Stimulated activated naive B cell treated with anti-CD40 and anti-IgM and Interleukin-4, amounts not matched to agents 10 μg/mL and 1 μg/mL and 100 μg/mL, for 72 hours (primary cell): ENCODE results near the gene CSPG4.
"Not testable (repeated sequence)": the region's sequence is repeated elsewhere in the genome, so short reads cannot be mapped to it uniquely, and the experiment has no call there.

ENCODE experiments used
- ATAC-seq, 2 donors: fragments of 150-1000 bp; cut with Tn5 transposase; replicated peaks; 2 replicates each; pipeline ENCODE4 v1.10.0; 2021; ENCODE audit warnings: moderate library complexity in 1 of 2
- DNase-seq: peaks from one replicate; pipeline ENCODE4 v3.0.0; 2021
- H3K27ac Mint-ChIP-seq: one replicate; pipeline ENCODE4 v1.8.0; 2022; ENCODE audit warnings: mild to moderate bottlenecking, mixed read lengths
- H3K27me3 Mint-ChIP-seq, 2 donors: one replicate each; pipeline ENCODE4 v1.8.0; 2022; ENCODE audit warnings: mixed read lengths in 2 of 2
- H3K36me3 Mint-ChIP-seq, 2 donors: one replicate each; pipeline ENCODE4 v1.8.0; 2022; ENCODE audit warnings: mixed read lengths in 2 of 2, mild to moderate bottlenecking in 1 of 2
- H3K4me1 Mint-ChIP-seq, 2 donors: one replicate each; pipeline ENCODE4 v1.8.0; 2022; ENCODE audit warnings: mixed read lengths in 2 of 2, mild to moderate bottlenecking in 1 of 2
- H3K4me3 Mint-ChIP-seq, 2 donors: one replicate each; pipeline ENCODE4 v1.8.0; 2022; ENCODE audit warnings: mild to moderate bottlenecking in 2 of 2, mixed read lengths in 2 of 2, moderate library complexity in 1 of 2
- H3K9me3 Mint-ChIP-seq, 2 donors: one replicate each; pipeline ENCODE4 v1.8.0; 2022; ENCODE audit warnings: mixed read lengths in 2 of 2, mild to moderate bottlenecking in 1 of 2

Gene CSPG4

GRCh38 chr15:75711495-75711894 lies 1.2 kb downstream of the CSPG4 start:
- not testable (repeated sequence) for ATAC-seq, H3K27ac Mint-ChIP-seq, H3K9me3 Mint-ChIP-seq, H3K4me3 Mint-ChIP-seq, H3K36me3 Mint-ChIP-seq, H3K4me1 Mint-ChIP-seq, DNase-seq
- H3K27me3 Mint-ChIP-seq, result peaks cover 19 to 31% of the 10 kb centered on the region in 2 donors

DNA sequence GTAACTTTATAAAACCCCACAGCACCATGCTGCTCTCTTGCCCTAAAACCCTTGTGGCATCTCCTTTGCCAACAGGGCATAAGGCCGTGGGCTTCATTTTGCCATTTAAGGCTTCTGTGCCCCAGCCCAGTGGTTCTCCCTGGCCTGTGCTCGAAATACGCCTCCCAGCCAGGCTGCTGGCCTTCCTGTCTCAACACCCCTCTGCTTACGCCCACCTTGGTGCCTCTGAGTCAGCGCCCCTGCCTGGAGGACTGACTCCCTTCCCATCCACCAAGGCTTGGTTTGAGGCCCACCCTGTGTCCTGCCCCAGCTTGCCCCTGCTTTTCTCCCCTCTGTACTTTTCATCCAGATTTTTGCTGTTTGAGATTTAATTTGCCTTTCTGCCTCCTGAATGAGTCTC lies 1.8 kb downstream of the CSPG4 start:
- H3K4me3 Mint-ChIP-seq, ATAC-seq, H3K27ac Mint-ChIP-seq, H3K9me3 Mint-ChIP-seq, H3K36me3 Mint-ChIP-seq, H3K4me1 Mint-ChIP-seq, DNase-seq: not testable (repeated sequence)
- peaks cover 19 to 31% of the 10 kb centered on the region in 2 donors for H3K27me3 Mint-ChIP-seq

GRCh38 chr15:75709458-75709857 lies 3.2 kb downstream of the CSPG4 start:
- not testable (repeated sequence) for H3K27ac Mint-ChIP-seq, H3K4me3 Mint-ChIP-seq, H3K36me3 Mint-ChIP-seq, H3K4me1 Mint-ChIP-seq, H3K9me3 Mint-ChIP-seq, DNase-seq, ATAC-seq
- peaks cover 19 to 31% of the 10 kb centered on the region in 2 donors for H3K27me3 Mint-ChIP-seq

DNA sequence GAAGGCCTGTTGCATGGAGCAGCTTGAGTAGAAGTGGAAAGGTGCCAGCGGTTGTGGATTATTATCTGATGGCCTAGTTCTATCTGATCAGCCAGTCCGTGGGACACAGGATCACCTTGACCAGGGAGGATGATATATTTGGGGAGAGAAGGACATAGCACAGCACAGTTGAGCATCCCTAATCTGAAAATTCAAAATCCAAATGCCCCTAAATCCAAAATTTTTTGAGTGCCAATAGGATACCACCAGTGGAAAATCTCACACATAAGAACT lies 6.0 kb downstream of the CSPG4 start:
- Mint-ChIP-seq H3K27ac (no peak overlapping the region), H3K27me3 (peaks cover 3% of the 10 kb centered on the region in 2 donors), H3K4me1 (peaks cover 9 to 16% of the 10 kb centered on the region in 2 donors), H3K4me3 (no peak overlapping the region), H3K36me3 (no peaks in the 10 kb centered on the region), H3K9me3 (no peaks in the 10 kb centered on the region)
- ATAC-seq, result no peak
- DNase-seq, result no peak

DNA sequence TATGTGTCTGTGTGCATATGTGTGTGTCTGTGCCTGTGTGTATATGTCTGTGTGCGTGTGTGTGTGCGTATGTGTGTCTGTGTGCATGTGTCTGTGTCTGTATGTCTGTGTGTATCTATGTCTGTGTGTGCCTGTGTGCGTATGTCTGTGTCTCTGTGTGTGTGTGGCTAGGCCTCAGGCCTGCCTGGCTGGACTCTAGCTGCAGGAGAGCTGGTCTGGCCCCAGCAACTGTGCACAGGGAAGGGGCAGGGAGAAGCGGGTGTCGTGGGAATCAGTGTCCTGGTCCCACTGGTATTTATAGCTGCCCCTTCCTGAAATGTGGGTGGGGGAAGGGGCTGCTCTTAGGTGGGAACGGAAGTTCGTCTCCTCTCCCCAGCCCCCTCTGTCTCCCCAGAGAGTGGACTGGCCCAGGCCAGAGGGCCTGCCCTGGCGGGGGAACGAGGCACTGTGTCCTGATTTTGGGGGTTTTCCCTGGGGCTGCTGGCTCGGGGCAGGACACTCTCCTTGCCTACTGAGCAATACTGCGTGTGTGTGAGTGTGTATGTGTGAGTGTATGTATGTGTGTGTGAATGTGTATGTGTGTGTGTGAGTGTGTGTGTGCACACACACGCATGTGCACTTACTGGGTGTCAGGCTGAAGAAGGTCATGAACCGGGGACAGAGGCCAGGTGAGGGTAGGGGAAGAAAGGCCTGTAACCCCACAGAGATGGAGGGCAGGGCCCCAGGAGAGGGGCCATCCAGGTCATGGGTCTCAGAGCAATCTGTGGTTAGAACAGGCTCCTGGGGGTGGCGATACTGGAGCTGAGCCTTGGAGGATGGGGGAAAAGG lies 6.6 kb downstream of the CSPG4 start:
- Mint-ChIP-seq H3K4me3 (no peak overlapping the region), H3K27me3 (no peaks in the 10 kb centered on the region), H3K27ac (peak overlapping the region; percentile 28), H3K4me1 (peaks cover 15 to 20% of the 10 kb centered on the region in 2 donors), H3K36me3 (no peaks in the 10 kb centered on the region), H3K9me3 (no peaks in the 10 kb centered on the region)
- ATAC-seq, result no peak
- DNase-seq, result no peak

DNA sequence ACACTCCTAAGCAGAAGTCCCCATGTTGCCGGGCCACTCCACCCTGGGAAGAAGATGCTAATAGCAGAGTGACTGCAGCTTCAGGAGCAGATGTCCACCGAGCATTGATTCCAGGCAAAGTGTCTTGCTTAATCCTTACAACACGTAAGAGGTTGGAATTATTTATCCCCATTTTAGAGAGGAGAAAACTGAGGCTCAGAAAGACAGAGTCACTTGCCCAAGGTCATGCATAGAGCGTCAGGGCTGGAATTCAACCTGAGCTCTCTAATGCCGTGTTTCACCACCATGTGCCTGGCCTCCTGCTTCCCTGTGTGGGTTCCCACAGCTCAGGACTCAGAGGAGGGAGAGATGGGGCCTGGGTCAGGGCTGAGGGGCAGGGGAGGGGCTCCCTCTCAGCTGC lies 7.3 kb downstream of the CSPG4 start:
- DNase-seq, ATAC-seq, H3K36me3 Mint-ChIP-seq, H3K4me3 Mint-ChIP-seq, H3K27me3 Mint-ChIP-seq, H3K9me3 Mint-ChIP-seq: not testable (repeated sequence)
- H3K4me1 Mint-ChIP-seq, result peaks cover 22 to 27% of the 10 kb centered on the region in 2 donors
- H3K27ac Mint-ChIP-seq, result peak overlapping the region; percentile 10

DNA sequence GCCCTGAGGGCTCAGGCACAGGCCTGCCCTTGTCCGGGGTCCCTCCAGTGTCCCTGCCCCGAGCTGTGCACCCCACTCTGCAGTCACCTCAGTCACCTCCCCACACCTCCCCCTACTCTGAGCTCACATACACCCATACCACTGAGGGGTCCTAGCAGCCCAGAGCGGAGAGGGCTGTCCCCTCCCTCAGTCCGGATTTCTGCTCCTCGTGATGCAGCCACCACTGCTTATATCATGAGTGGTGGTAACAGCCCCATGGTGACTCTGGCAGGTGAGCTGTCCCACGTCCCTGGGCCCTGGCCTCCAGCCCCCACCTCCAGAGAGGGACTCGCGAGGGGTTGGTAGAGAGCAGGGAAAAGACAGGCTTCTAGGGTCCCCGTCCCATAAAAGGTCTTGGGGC lies 8.0 kb downstream of the CSPG4 start:
- Mint-ChIP-seq H3K4me3 (no peak overlapping the region), H3K27ac (no peak overlapping the region), H3K36me3 (no peaks in the 10 kb centered on the region), H3K4me1 (peaks cover 29 to 32% of the 10 kb centered on the region in 2 donors), H3K27me3 (no peaks in the 10 kb centered on the region), H3K9me3 (no peaks in the 10 kb centered on the region)
- no peak for DNase-seq
- ATAC-seq, result no peak

GRCh38 chr15:75704263-75704615 lies 8.4 kb downstream of the CSPG4 start:
- H3K27ac Mint-ChIP-seq, result no peak overlapping the region
- H3K4me1 Mint-ChIP-seq, result peaks cover 33 to 35% of the 10 kb centered on the region in 2 donors
- DNase-seq (no peak), ATAC-seq (no peak)
- H3K4me3 Mint-ChIP-seq, result no peak overlapping the region
- no peaks in the 10 kb centered on the region for H3K36me3 Mint-ChIP-seq
- no peaks in the 10 kb centered on the region for H3K27me3 Mint-ChIP-seq
- H3K9me3 Mint-ChIP-seq, result no peaks in the 10 kb centered on the region

DNA sequence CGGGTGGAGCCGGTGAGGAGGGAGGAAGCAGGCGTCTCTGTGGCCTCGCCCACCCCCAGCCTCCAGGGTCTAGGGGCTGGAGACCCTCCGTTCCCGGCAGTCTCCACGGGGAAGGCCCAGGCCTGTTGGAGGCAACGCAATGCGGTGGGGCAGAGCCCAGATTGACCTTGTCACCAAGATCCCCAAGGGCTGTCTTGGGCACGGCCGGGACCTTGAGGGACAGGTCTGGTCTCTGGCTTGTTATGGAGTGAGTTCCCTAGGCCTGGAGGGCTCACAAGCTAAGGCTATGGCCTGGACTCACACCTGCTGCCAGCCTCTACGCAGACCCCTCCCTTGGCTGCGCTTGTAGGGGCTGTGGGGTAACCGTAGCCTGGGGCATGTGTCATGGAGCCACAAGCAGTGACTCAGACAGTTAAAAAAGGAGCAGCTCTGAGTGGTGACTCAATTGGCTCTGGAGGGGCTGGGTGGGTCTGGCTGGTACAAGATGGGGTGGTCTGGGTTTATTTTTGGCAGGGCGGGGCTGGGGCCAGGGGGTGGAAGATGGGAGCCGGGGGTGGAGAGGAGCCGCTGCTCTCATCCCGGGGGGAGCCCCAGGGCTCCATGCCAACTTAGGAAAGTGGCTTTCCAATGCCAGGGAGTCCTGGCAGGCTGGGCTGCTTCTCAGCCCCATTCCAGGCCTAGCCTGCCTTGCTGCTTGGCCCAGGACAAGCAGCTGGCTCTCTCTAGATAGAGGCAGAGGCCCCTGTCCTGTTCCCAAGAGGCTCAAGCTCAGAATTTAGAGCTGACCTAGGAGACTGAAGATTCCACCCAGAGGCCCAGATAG lies 9.0 kb downstream of the CSPG4 start:
- H3K9me3 Mint-ChIP-seq, H3K27me3 Mint-ChIP-seq, H3K27ac Mint-ChIP-seq, DNase-seq, H3K36me3 Mint-ChIP-seq, H3K4me3 Mint-ChIP-seq, ATAC-seq: not testable (repeated sequence)
- H3K4me1 Mint-ChIP-seq, result peaks cover 39% of the 10 kb centered on the region in 2 donors

DNA sequence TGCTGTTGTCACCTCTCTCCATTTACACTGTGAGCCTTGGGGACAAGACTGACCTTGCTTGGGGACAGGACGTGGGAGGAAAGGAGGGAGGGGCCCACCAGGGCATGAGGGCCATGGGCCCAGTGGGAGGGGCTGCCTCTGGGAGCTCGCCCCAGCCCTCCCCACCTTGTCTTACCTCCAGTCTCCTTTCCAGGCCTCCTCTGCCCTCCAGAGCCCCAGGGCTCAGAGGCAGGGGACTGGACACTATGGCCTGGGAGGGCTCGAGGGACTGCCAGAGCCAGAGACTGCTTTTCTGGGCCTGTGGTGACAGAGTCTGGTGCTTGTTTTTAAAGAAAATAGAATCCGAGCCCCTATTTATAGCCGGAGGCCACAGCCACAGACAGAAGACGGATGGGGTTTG lies 10.2 kb downstream of the CSPG4 start:
- Mint-ChIP-seq H3K27ac (no peak overlapping the region), H3K4me3 (no peak overlapping the region), H3K4me1 (peaks cover 48 to 51% of the 10 kb centered on the region in 2 donors)

GRCh38 chr15:75701071-75702003 lies 11.3 kb downstream of the CSPG4 start:
- not testable (repeated sequence) for DNase-seq, H3K36me3 Mint-ChIP-seq, ATAC-seq, H3K27me3 Mint-ChIP-seq, H3K9me3 Mint-ChIP-seq, H3K4me3 Mint-ChIP-seq
- Mint-ChIP-seq H3K4me1 (peaks cover 54 to 62% of the 10 kb centered on the region in 2 donors), H3K27ac (peak overlapping the region; percentile 3)

More for the DNA sequence above, 10.2 kb downstream of the CSPG4 start:
- Mint-ChIP-seq H3K27me3 (no peaks in the 10 kb centered on the region), H3K36me3 (no peaks in the 10 kb centered on the region), H3K9me3 (no peaks in the 10 kb centered on the region)
- ATAC-seq, result no peak
- no peak for DNase-seq

- not testable (repeated sequence) for H3K9me3 Mint-ChIP-seq, H3K36me3 Mint-ChIP-seq, H3K27me3 Mint-ChIP-seq
- H3K27ac Mint-ChIP-seq, result peak overlapping the region; percentile 77
- ATAC-seq, result peak; percentile 71 to 77
- peak overlapping the region; percentile 44 to 53 for H3K4me3 Mint-ChIP-seq
- DNase-seq, result peak; percentile 60
- peaks cover 59 to 73% of the 10 kb centered on the region in 2 donors for H3K4me1 Mint-ChIP-seq
Measured at GRCh38 chr15:75699961-75700874, 12.4 kb downstream of the CSPG4 start.

- Mint-ChIP-seq H3K27ac (peak overlapping the region; percentile 63), H3K4me1 (peaks cover 66 to 80% of the 10 kb centered on the region in 2 donors), H3K4me3 (peak overlapping the region; percentile 18 to 59)
- not testable (repeated sequence) for DNase-seq, ATAC-seq, H3K36me3 Mint-ChIP-seq, H3K27me3 Mint-ChIP-seq, H3K9me3 Mint-ChIP-seq
Measured at GRCh38 chr15:75699517-75699916, 13.1 kb downstream of the CSPG4 start.
